ENCODE results near the gene ZNF205. TPM values are rescaled to one million over a fixed set of nuclear protein-coding genes. Genes with fewer than 3 reads are reported as not detected.

ZNF205 gene
- total and polyA plus RNA-seq, 9 of the 15 experiments (the other 6 are each of a cell fraction or from before 2014, with no cell fraction given): 2.4 to 11.8 (median 5.1) TPM; not detected in 2

GRCh38 chr16:3158510-3159314 lies 46.3 kb downstream of the ZNF205 start (continued):
- no peak for TF ChIP-seq ZNF583 (CRISPR knock-in tag; IDR thresholded peaks at IDR 0.05)
- TF ChIP-seq RB1 (IDR thresholded peaks at IDR 0.05; ENCODE audit: low read depth): peak; percentile 47
- no peak; the same call in 1 of the 2 replicates for TF ChIP-seq ETV5 (CRISPR knock-in tag; IDR thresholded peaks at IDR 0.05; ENCODE audit: low read depth)
- no peak for TF ChIP-seq FOXO4 (CRISPR knock-in tag; IDR thresholded peaks at IDR 0.05)
- TF ChIP-seq ZKSCAN8 (CRISPR knock-in tag; IDR thresholded peaks at IDR 0.05): no peak
- no peak for TF ChIP-seq ZNF277 (CRISPR knock-in tag; IDR thresholded peaks at IDR 0.05; ENCODE audit: borderline replicate concordance)
- no peak for TF ChIP-seq MLX (CRISPR knock-in tag; conservative IDR thresholded peaks at IDR 0.05)
- TF ChIP-seq BRF1 (IDR thresholded peaks at IDR 0.05; ENCODE audit: borderline replicate concordance, extremely low read depth, insufficient read length): no peak
- TF ChIP-seq HEY1 (CRISPR knock-in tag; IDR thresholded peaks at IDR 0.05; ENCODE audit: borderline replicate concordance): no peak
- no peak for TF ChIP-seq ID3 (CRISPR knock-in tag; IDR thresholded peaks at IDR 0.05)
- TF ChIP-seq ID3 (tag; IDR thresholded peaks at IDR 0.05): peak; percentile 78
- TF ChIP-seq PTTG1 (tag; IDR thresholded peaks at IDR 0.05; ENCODE audit: low read depth): no peak
- no peak for TF ChIP-seq COPS2 (conservative IDR thresholded peaks at IDR 0.05)
- TF ChIP-seq THAP12 (CRISPR knock-in tag; IDR thresholded peaks at IDR 0.05): no peak
- TF ChIP-seq CCAR2 (IDR thresholded peaks at IDR 0.05; ENCODE audit: low read depth, low read length): no peak
- no peak; the same call in 1 of the 2 replicates for TF ChIP-seq NCOA1 (IDR thresholded peaks at IDR 0.05; ENCODE audit: low read depth)
- no peak; the same call in 1 of the 2 replicates for TF ChIP-seq STAT6 (CRISPR knock-in tag; IDR thresholded peaks at IDR 0.05)
- peak; percentile 53; the same call in 1 of the 2 replicates for TF ChIP-seq SMARCA4 (IDR thresholded peaks at IDR 0.05)
